Kidney epithelial cell (primary cell): ENCODE measurements around the gene PARP14. TPM values are rescaled to one million over a fixed set of nuclear protein-coding genes. Genes with fewer than 3 reads are reported as not detected.
"Not testable (repeated sequence)": the region's sequence is repeated elsewhere in the genome, so short reads cannot be mapped to it uniquely, and the experiment has no call there.

Source experiments
- DNase-seq: peaks from one replicate; pipeline ENCODE4 v3.0.0-alpha.2; 2010; ENCODE audit warnings: low read depth
- H3K27me3 ChIP-seq: 2 replicates; pipeline ENCODE4 v1.6.0; 2011; ENCODE audit warnings: low read length; ENCODE audit not compliant: control insufficient read depth, insufficient read depth
- H3K36me3 ChIP-seq: 2 replicates; pipeline ENCODE4 v1.5.1; 2011; ENCODE audit warnings: low read length; ENCODE audit not compliant: control insufficient read depth, insufficient read depth
- H3K4me3 ChIP-seq: 2 replicates; pipeline ENCODE4 v1.5.1; 2011; ENCODE audit warnings: low read depth, mild to moderate bottlenecking, control low read depth, low read length
- total RNA-seq: library from RNA; depleted of rRNA; stranded (reverse); fragments of >200 nt; gene quantifications from 2 replicates; pipeline ENCODE4 v1.2.3, GENCODE V29; 2015
- TF ChIP-seq, protein P1 (sequence below): IDR thresholded peaks from 2 replicates; pipeline ENCODE4 v1.5.1; 2011; ENCODE audit warnings: mild to moderate bottlenecking, moderate library complexity, low read length, control low read depth, inconsistent platforms; ENCODE audit not compliant: insufficient read depth, poor library complexity, severe bottlenecking

PARP14 gene
- total RNA-seq, 1 donor from 2014 or later = 46.9 TPM

DNA sequence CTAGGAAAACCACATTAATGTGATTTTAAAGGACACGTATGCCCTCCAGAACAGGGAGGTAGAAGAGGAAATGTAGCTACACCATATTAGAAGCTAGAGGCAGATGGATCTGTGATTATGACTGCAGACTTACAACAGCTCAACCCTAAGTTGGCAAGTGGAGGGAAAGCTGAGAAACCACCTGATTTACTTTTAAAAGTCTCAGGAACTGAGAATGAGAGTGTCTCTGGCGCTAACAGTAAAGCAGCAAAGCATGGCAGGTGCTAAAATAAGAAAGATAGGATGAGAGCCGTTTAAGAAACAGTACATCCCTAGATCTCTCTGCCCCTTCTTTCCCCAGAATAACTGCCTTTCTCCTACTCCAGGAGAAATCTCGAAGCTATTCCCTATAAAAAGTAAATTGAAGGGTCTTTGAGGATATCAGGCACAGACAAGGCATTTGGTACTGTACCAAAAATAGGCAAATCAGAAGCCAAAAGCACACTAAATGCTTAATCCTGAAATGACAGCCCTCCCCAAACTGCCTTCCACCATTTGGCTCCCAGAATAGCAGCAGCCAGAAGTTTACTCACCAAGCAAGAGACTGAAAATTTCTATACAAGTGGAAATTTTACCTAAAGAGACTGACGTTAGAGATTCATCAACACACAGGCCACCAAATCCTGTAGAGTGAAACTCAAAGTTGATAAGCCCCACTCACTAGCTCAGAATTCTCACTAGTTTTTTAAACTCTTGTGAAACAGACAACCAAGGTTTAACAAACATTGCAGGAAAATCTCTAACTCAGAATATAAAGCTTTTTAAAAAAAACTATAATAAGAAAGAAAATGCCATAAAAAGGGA is 34.3 kb upstream of the PARP14 start:
- no peaks in the 10 kb centered on the region for H3K27me3 ChIP-seq
- H3K36me3 ChIP-seq = no peaks in the 10 kb centered on the region
- DNase-seq = no peak
- H3K4me3 ChIP-seq = no peak overlapping the region
- TF ChIP-seq, protein P1, sequence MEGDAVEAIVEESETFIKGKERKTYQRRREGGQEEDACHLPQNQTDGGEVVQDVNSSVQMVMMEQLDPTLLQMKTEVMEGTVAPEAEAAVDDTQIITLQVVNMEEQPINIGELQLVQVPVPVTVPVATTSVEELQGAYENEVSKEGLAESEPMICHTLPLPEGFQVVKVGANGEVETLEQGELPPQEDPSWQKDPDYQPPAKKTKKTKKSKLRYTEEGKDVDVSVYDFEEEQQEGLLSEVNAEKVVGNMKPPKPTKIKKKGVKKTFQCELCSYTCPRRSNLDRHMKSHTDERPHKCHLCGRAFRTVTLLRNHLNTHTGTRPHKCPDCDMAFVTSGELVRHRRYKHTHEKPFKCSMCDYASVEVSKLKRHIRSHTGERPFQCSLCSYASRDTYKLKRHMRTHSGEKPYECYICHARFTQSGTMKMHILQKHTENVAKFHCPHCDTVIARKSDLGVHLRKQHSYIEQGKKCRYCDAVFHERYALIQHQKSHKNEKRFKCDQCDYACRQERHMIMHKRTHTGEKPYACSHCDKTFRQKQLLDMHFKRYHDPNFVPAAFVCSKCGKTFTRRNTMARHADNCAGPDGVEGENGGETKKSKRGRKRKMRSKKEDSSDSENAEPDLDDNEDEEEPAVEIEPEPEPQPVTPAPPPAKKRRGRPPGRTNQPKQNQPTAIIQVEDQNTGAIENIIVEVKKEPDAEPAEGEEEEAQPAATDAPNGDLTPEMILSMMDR = no peak

DNA sequence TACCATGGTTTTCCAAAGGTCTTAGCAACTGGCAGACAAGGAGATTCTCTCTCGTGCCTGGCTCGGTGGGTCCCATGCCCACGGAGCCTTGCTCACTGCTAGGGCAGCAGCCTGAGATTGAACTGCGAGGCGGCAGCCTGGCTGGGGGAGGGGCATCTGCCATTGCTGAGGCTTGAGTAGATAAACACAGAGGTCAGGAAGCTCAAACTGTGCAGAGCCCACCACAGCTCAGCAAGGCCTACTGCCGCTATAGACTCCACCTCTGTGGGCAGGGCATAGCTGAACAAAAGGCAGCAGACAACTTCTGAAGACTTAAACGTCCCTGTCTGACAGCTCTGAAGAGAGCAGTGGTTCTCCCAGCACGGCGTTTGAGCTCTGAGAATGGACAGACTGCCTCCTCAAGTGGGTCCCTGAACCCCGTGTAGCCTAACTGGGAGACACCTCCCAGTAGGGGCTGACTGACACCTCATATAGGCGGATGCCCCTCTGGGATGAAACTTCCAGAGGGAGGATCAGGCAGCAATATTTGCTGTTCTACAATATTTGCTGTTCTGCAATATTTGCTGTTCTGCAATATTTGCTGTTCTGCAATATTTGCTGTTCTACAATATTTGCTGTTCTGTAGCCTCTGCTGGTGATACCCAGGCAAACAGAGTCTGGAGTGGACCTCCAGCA is 29.3 kb upstream of the PARP14 start:
- H3K4me3 ChIP-seq, H3K27me3 ChIP-seq, H3K36me3 ChIP-seq, DNase-seq: not testable (repeated sequence)

DNA sequence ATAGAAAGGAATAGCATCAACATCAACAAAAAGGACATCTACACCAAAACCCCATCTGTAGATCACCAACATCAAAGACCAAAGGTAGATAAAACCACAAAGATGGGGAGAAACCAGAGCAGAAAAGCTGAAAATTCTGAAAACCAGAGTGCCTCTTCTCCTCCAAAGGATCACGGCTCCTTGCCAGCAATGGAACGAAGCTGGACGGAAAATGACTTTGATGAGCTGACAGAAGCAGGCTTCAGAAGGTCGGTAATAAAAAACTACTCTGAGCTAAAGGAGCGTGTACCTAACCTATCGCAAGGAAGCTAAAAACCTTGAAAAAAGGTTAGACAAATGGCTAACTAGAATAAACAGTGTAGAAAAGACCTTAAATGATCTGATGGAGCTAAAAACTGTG is 28.7 kb upstream of the PARP14 start:
- H3K36me3 ChIP-seq, DNase-seq, H3K4me3 ChIP-seq: not testable (repeated sequence)

DNA sequence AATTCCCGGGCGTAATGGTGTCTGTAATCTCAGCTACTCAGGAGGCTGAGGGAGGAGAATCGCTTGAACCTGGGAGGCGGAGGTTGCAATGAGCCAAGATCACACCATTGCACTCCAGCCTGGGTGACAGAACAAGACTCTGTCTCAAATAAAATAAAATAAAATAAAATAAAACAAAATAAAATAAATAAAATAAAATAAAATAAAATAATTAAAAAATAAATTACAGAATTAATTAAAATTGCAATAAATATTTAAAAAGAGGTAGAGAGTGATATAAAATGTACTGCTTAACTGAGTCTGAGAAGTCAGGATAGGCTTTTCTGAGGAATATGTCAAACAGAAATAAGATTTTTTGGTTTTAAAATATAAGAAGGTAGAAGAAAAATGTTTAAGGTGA is 22.3 kb upstream of the PARP14 start:
- not testable (repeated sequence) for H3K36me3 ChIP-seq, H3K4me3 ChIP-seq, DNase-seq, H3K27me3 ChIP-seq

More for the DNA sequence above, 28.7 kb upstream of the PARP14 start:
- not testable (repeated sequence) for H3K27me3 ChIP-seq

DNA sequence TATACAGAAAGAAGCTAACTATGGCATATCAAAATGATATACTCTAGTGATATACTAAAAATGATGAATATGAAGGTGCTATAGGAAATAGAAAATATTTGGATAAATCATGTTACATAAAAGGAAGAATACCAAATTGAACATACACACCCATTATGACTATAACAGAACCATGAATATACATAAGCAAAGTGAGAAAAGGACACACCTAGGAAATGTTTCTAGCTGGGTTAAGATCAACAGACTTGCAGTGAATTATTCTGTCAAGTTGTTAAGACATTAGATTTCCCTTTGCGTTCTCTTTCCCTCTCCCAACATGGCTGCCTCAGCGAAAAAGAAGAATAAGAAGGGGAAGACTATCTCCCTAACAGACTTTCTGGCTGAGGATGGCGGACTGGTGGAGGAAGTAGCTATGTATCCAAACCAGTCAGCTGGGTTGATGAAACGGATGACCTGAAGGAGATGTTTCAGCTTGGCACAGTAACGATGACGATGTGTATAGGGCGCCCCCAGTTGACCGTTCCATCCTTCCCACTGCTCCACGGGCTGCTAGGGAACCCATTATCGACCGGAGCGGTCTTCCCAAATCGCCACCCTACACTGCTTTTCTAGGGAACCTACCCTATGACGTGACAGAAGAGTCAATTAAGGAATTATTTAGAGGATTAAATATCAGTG is 20.2 kb upstream of the PARP14 start:
- no peaks in the 10 kb centered on the region for H3K27me3 ChIP-seq
- H3K36me3 ChIP-seq = no peaks in the 10 kb centered on the region
- TF ChIP-seq, protein P1 = no peak
- DNase-seq = no peak
- H3K4me3 ChIP-seq = no peak overlapping the region

DNA sequence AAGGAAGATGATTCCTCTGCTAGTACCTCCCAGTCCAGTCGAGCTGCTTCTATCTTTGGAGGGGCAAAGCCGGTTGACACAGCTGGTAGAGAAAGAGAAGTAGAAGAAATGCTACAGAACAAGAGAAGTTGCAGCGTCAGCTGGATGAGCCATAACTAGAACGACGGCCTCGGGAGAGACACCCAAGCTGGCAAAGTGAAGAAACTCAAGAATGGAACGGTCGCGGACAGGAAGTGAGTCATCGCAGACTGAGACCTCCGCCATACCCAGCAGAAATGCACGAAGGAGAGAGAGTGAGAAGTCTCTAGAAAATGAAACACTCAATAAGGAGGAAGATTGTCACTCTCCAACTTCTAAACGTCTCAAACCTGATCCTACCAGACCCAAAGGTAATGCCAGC is 19.0 kb upstream of the PARP14 start:
- DNase-seq = no peak
- no peaks in the 10 kb centered on the region for H3K36me3 ChIP-seq
- TF ChIP-seq, protein P1 = no peak
- H3K27me3 ChIP-seq = no peaks in the 10 kb centered on the region
- no peak overlapping the region for H3K4me3 ChIP-seq

DNA sequence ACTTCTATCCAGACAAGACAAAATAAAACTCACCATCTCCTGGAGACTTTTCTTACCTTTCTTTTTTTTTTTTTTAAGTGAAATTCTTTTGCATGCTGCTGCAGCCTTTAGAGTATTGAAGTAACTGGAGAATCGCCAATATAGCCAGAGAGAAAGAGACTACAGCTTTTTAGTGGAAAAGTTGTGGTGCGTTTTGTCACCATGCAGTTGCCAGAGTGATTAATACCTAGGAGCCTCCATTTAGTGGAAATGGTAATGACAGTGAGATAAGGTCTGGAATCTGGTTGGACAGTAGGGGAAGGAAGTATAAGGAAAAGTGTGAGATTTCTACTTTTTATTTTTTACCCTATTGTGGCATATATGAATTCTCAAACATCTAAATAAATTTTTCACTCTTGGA is 18.1 kb upstream of the PARP14 start:
- DNase-seq = no peak
- no peak overlapping the region for H3K4me3 ChIP-seq
- TF ChIP-seq, protein P1 = no peak
- no peaks in the 10 kb centered on the region for H3K27me3 ChIP-seq
- no peaks in the 10 kb centered on the region for H3K36me3 ChIP-seq
